ENCODE data around the gene TRAF6. TPM values are rescaled to one million over a fixed set of nuclear protein-coding genes. Genes with fewer than 3 reads are reported as not detected.
A peak's percentile ranks its signal among the peaks of the same experiment; 100 is the strongest.

Gene TRAF6
- total and polyA plus RNA-seq, 4 donors = 9.4 to 14.3 (median 11.8) TPM

DNA sequence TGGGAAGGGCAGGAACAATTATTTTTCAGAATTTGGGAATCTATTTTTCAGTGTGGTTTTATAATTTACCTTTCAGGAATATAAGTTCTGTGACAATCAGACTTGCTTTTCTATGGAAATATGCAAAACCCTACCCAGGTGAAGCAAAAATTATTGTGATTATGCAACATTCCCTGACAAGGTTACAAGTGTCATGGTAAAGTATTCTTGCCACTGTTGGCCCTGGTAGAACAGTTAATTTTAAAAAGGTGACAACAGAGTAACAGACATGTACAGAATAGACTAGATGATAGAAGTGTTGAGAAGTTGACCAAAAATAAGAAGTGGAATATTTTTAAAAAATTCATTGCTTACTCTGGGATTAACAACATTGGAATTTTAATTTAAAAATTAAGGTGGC lies 29.2 kb downstream of the TRAF6 start:
- H3K9me3 ChIP-seq (ENCODE audit: control insufficient read depth, insufficient read depth, low read length) = no peaks in the 10 kb centered on the region
- H3K36me3 ChIP-seq (ENCODE audit: control insufficient read depth, insufficient read depth, low read length) = peaks cover 4% of the 10 kb centered on the region
- no peak overlapping the region for H3K4me3 ChIP-seq (ENCODE audit: low read depth, low read length)
- no peak overlapping the region for H3K27ac ChIP-seq (ENCODE audit: low read depth, low read length)
- H3K27me3 ChIP-seq (ENCODE audit: control insufficient read depth, insufficient read depth, low read length) = no peaks in the 10 kb centered on the region
- no peaks in the 10 kb centered on the region for H3K4me1 ChIP-seq (ENCODE audit: control insufficient read depth, insufficient read depth, low read length)
- DNase-seq (ENCODE audit: low read depth in 4 of 6, low spot score in 6 of 6) = no peak

DNA sequence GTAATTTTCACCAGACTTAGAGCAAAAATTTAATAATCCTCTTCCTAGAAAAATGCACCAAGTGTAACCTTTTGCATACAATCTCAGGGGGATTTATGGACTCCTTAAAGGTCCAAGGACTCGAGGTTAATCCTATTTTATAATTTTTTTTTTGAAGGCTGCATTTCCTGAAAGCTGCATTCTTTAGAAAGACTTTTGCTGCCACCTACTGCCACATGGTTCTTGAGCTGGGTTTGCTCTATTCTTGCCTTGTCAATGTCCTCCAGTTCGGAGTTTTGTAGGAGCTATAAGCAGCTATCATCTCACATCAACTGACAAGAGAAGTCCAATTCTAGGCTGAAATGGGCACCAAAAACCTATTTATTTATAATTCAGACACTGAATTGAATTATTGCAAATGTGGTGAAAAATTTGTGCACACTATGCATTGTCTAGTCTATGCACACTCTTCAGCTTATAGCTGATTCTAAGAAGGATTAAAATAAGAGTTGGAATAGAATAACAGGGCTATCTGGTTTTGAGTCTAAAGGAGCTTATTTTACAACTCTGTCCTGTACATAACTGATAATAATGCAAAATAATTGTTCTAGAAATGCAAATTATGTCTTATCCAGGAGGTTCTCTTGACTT lies 31.3 kb downstream of the TRAF6 start:
- no peak overlapping the region for H3K27ac ChIP-seq (ENCODE audit: low read depth, low read length)
- WGBS (ENCODE audit: insufficient coverage) = 67% methylated on average over 1 of the region's 2 CpGs
- H3K27me3 ChIP-seq (ENCODE audit: control insufficient read depth, insufficient read depth, low read length) = no peaks in the 10 kb centered on the region
- peak; percentile 47 to 94 (median 64) for DNase-seq (ENCODE audit: low read depth in 4 of 6, low spot score in 6 of 6)
- no peaks in the 10 kb centered on the region for H3K9me3 ChIP-seq (ENCODE audit: control insufficient read depth, insufficient read depth, low read length)
- peaks cover 3% of the 10 kb centered on the region for H3K36me3 ChIP-seq (ENCODE audit: control insufficient read depth, insufficient read depth, low read length)
- no peaks in the 10 kb centered on the region for H3K4me1 ChIP-seq (ENCODE audit: control insufficient read depth, insufficient read depth, low read length)
- H3K4me3 ChIP-seq (ENCODE audit: low read depth, low read length) = no peak overlapping the region

DNA sequence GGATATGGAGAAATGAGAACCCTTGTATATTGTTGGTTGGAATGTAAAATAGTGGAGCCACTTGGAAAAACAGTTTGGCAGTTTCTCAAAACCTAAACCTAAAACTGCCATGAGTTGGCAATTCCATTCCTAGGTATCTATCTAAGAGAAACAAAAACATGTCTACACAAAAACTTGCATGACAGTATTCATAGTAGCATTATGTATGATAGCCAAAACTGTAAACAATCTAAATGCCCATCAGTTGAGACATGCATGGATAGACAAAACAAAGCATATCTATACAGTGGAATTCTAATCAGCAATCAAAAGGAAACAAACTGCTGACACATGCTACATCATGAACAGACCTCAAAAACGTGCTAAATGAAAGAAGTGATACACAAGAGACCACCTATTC lies 34.9 kb downstream of the TRAF6 start:
- no peak for DNase-seq (ENCODE audit: low read depth in 4 of 6, low spot score in 6 of 6)

DNA sequence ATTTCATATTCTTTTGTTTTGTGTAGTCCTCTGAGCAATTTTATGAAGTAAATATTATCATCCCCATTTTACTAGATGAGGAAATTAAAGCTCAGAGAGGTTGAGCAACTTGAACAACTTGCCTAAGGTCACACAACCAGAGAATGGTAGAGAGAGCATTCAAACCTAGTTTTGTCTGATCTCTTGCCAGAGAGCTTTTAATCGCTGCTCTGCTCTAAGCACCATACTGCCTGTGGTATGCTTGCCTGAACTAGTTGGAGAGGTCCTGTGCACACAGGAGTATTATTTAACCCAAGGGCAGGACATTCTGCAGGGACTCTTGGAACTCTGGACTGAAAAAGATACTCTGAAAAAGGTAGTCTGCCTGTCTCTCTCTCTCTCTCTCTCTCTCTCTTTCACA lies 38.5 kb downstream of the TRAF6 start:
- WGBS (ENCODE audit: insufficient coverage) = 83% methylated on average over 1 of the region's 1 CpG
- H3K27ac ChIP-seq (ENCODE audit: low read depth, low read length) = no peak overlapping the region
- H3K4me1 ChIP-seq (ENCODE audit: control insufficient read depth, insufficient read depth, low read length) = no peaks in the 10 kb centered on the region
- no peaks in the 10 kb centered on the region for H3K36me3 ChIP-seq (ENCODE audit: control insufficient read depth, insufficient read depth, low read length)
- H3K9me3 ChIP-seq (ENCODE audit: control insufficient read depth, insufficient read depth, low read length) = no peaks in the 10 kb centered on the region
- no peaks in the 10 kb centered on the region for H3K27me3 ChIP-seq (ENCODE audit: control insufficient read depth, insufficient read depth, low read length)
- no peak overlapping the region for H3K4me3 ChIP-seq (ENCODE audit: low read depth, low read length)
- DNase-seq (ENCODE audit: low read depth in 4 of 6, low spot score in 6 of 6) = no peak

More for the DNA sequence above, 34.9 kb downstream of the TRAF6 start:
- Histone ChIP-seq H3K36me3 (ENCODE audit: control insufficient read depth, insufficient read depth, low read length) (no peaks in the 10 kb centered on the region), H3K9me3 (ENCODE audit: control insufficient read depth, insufficient read depth, low read length) (no peaks in the 10 kb centered on the region), H3K4me3 (ENCODE audit: low read depth, low read length) (no peak overlapping the region), H3K4me1 (ENCODE audit: control insufficient read depth, insufficient read depth, low read length) (no peaks in the 10 kb centered on the region), H3K27me3 (ENCODE audit: control insufficient read depth, insufficient read depth, low read length) (no peaks in the 10 kb centered on the region), H3K27ac (ENCODE audit: low read depth, low read length) (no peak overlapping the region)
- no CpG with 5 or more reads among the region's 1 CpG for WGBS (ENCODE audit: insufficient coverage)

DNA sequence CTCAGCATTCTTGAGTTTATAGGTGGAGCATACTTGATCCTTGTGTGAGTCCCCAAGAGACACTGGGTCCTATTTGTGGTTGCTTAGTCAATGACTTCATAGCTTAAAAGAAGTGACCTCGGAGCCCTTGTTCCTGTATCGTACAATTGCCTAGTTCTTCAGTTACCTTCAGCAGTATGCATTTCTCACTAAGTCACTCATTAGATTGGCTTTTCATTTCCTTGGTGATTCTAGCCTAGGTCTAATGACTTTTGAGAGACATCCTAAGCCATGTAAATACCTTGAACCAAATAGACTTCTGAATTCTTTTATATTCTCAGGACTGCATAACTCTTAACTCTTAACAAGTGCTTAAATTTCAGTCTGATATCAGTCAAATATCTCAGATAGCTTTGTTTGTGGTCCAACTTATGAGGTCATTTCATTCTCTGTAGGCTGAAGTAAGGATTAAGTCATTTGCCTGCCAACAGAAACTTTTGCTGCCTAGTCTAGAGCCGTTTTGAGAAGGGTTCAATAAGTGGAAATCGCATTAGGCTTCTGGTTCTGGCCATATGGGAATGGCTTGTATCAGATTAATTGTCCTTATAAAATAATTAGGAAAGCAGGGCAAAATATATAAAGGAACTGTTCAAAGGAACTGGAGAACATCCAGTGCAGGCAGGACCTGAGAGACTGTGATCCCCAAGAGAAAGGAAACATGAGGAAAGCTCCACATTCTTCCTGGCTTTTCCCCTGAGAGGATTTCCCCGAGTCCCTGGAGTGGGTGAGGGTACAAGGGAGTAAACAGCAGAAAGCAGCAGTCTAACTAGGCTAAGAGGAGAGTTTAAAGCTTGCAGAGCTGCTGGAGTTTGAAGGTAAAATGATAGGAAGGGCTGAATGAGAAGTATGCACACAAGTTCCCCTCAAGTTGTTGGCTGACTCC lies 39.9 kb downstream of the TRAF6 start:
- Histone ChIP-seq H3K36me3 (ENCODE audit: control insufficient read depth, insufficient read depth, low read length) (no peaks in the 10 kb centered on the region), H3K4me1 (ENCODE audit: control insufficient read depth, insufficient read depth, low read length) (no peaks in the 10 kb centered on the region), H3K27me3 (ENCODE audit: control insufficient read depth, insufficient read depth, low read length) (no peaks in the 10 kb centered on the region), H3K9me3 (ENCODE audit: control insufficient read depth, insufficient read depth, low read length) (no peaks in the 10 kb centered on the region), H3K27ac (ENCODE audit: low read depth, low read length) (no peak overlapping the region), H3K4me3 (ENCODE audit: low read depth, low read length) (no peak overlapping the region)
- WGBS (ENCODE audit: insufficient coverage) = 71% methylated on average over 4 of the region's 5 CpGs
- peak in 1 of 6 donors; percentile 26 for DNase-seq (ENCODE audit: low read depth in 4 of 6, low spot score in 6 of 6)

DNA sequence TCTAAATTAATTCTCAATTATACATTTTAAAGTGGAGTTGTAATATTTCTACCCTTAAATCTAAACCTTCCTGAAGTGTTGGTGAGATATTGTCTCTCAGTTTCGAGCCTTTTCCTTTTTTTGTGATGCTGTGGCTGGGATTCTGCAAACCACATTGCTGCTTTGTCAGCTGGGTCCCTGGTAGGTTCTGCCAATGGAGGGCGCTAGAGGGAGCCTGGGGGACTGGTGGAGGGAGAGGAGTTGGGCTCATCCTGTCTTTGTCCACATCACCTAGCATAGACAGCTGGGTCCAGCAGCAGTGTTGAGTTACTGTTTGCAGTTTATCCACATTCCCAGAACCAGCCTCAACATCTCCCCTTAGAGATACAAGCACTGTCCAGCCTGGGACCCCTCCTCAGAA lies 41.0 kb downstream of the TRAF6 start:
- Histone ChIP-seq H3K4me3 (ENCODE audit: low read depth, low read length) (no peak overlapping the region), H3K27ac (ENCODE audit: low read depth, low read length) (no peak overlapping the region), H3K9me3 (ENCODE audit: control insufficient read depth, insufficient read depth, low read length) (no peaks in the 10 kb centered on the region), H3K4me1 (ENCODE audit: control insufficient read depth, insufficient read depth, low read length) (no peaks in the 10 kb centered on the region), H3K27me3 (ENCODE audit: control insufficient read depth, insufficient read depth, low read length) (no peaks in the 10 kb centered on the region), H3K36me3 (ENCODE audit: control insufficient read depth, insufficient read depth, low read length) (no peaks in the 10 kb centered on the region)
- DNase-seq (ENCODE audit: low read depth in 4 of 6, low spot score in 6 of 6) = no peak
- WGBS (ENCODE audit: insufficient coverage) = no CpG with 5 or more reads among the region's 2 CpGs

DNA sequence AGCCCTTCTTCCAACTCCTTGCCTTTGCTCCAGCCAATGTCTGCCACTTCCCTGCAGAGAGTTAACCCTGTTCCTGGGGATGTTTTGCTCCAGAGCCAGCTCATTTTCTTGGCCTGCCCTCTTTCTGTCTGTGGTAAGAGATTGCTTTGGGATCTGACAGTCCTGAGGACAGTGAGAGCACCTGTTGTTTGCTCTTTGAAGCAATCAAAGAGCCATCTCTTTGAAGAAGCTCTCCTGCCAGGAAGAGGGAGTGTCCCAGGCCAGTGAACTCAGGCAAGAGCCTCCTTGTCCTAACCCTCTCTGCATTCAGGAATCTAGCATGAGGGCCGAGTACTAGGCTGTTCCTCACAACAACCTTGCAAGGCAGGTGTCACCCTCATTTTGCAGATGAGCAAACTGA lies 42.2 kb downstream of the TRAF6 start:
- no peak for DNase-seq (ENCODE audit: low read depth in 4 of 6, low spot score in 6 of 6)
- no peak overlapping the region for H3K4me3 ChIP-seq (ENCODE audit: low read depth, low read length)
- H3K4me1 ChIP-seq (ENCODE audit: control insufficient read depth, insufficient read depth, low read length) = no peaks in the 10 kb centered on the region
- H3K9me3 ChIP-seq (ENCODE audit: control insufficient read depth, insufficient read depth, low read length) = no peaks in the 10 kb centered on the region
- no peak overlapping the region for H3K27ac ChIP-seq (ENCODE audit: low read depth, low read length)
- WGBS (ENCODE audit: insufficient coverage) = 89% methylated on average over 1 of the region's 1 CpG
- H3K36me3 ChIP-seq (ENCODE audit: control insufficient read depth, insufficient read depth, low read length) = no peaks in the 10 kb centered on the region
- no peaks in the 10 kb centered on the region for H3K27me3 ChIP-seq (ENCODE audit: control insufficient read depth, insufficient read depth, low read length)

DNA sequence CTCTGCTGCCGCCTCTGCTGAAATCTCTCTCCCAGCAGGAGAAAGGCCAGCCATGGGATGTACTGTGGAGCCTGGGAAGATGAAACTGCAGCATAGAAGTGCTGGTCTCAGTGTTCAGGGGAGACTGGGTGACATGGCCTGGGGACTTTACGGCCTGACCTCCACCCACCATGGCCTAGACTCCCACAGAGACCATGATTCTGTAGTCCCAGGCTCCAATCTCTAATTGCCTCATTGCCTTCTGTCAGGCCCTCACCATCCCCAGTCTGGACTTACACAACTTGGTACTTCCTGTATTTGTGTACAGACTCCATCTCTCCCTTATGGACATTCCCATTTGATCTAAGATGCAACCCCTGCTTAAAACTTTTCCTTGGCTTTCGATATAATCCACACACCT lies 43.1 kb downstream of the TRAF6 start:
- no peak for DNase-seq (ENCODE audit: low read depth in 4 of 6, low spot score in 6 of 6)
- H3K4me3 ChIP-seq (ENCODE audit: low read depth, low read length) = no peak overlapping the region
- no peaks in the 10 kb centered on the region for H3K27me3 ChIP-seq (ENCODE audit: control insufficient read depth, insufficient read depth, low read length)
- 100% methylated on average over 3 of the region's 3 CpGs for WGBS (ENCODE audit: insufficient coverage)
- no peaks in the 10 kb centered on the region for H3K4me1 ChIP-seq (ENCODE audit: control insufficient read depth, insufficient read depth, low read length)
- H3K27ac ChIP-seq (ENCODE audit: low read depth, low read length) = no peak overlapping the region
- H3K36me3 ChIP-seq (ENCODE audit: control insufficient read depth, insufficient read depth, low read length) = peaks cover 6% of the 10 kb centered on the region
- H3K9me3 ChIP-seq (ENCODE audit: control insufficient read depth, insufficient read depth, low read length) = no peaks in the 10 kb centered on the region

DNA sequence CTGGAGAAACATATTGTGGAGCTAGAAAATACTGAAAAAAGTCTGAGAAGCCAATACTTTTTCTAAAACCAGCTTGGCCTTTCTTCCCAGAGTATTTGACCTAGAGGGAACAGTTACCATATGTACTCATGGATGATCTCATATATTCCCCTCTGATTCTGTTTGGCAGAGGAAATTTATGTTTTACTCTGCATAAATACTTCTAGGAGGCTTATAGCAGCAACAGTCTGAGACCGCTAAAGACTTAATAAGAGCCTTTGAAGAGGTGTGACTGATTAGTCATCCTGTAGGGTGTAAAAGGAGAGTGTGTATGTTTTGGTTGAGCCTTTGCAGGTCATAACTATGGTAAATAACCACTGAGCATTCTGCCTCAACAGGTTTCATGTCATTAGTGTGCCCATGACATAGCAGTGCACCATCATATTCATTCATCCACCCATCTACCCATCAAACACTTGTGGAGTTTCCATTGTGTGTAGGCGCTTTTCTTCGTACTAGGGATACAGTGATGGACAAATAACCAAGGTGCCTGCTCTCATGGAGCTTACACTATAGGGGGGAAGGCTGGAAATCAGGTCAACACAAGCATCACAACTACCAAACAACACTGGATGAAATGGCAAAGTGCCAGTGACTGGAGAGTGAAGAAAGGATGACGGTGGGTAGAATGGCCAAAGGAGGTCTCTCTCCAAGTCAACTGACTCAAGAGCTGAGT lies 44.5 kb downstream of the TRAF6 start:
- Histone ChIP-seq H3K4me1 (ENCODE audit: control insufficient read depth, insufficient read depth, low read length) (no peaks in the 10 kb centered on the region), H3K27me3 (ENCODE audit: control insufficient read depth, insufficient read depth, low read length) (no peaks in the 10 kb centered on the region), H3K36me3 (ENCODE audit: control insufficient read depth, insufficient read depth, low read length) (peaks cover 8% of the 10 kb centered on the region), H3K27ac (ENCODE audit: low read depth, low read length) (no peak overlapping the region), H3K9me3 (ENCODE audit: control insufficient read depth, insufficient read depth, low read length) (no peaks in the 10 kb centered on the region), H3K4me3 (ENCODE audit: low read depth, low read length) (no peak overlapping the region)
- DNase-seq (ENCODE audit: low read depth in 4 of 6, low spot score in 6 of 6) = no peak
- WGBS (ENCODE audit: insufficient coverage) = no CpG with 5 or more reads among the region's 4 CpGs
